ENCODE data around the gene DNAH11.

- TF ChIP-seq, protein P1, sequence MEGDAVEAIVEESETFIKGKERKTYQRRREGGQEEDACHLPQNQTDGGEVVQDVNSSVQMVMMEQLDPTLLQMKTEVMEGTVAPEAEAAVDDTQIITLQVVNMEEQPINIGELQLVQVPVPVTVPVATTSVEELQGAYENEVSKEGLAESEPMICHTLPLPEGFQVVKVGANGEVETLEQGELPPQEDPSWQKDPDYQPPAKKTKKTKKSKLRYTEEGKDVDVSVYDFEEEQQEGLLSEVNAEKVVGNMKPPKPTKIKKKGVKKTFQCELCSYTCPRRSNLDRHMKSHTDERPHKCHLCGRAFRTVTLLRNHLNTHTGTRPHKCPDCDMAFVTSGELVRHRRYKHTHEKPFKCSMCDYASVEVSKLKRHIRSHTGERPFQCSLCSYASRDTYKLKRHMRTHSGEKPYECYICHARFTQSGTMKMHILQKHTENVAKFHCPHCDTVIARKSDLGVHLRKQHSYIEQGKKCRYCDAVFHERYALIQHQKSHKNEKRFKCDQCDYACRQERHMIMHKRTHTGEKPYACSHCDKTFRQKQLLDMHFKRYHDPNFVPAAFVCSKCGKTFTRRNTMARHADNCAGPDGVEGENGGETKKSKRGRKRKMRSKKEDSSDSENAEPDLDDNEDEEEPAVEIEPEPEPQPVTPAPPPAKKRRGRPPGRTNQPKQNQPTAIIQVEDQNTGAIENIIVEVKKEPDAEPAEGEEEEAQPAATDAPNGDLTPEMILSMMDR (conservative IDR thresholded peaks at IDR 0.05; ENCODE audit: low read depth, low read length): no peak
- TF ChIP-seq POLR2A (IDR thresholded peaks at IDR 0.05; ENCODE audit: low read depth, low read length) (no peak), CEBPB (IDR thresholded peaks at IDR 0.05; ENCODE audit: low read depth, low read length) (no peak), USF2 (IDR thresholded peaks at IDR 0.05; ENCODE audit: low read depth, low read length) (no peak), RCOR1 (IDR thresholded peaks at IDR 0.05; ENCODE audit: insufficient replicate concordance, low read length) (no peak), BHLHE40 (IDR thresholded peaks at IDR 0.05; ENCODE audit: low read depth, low read length) (no peak), MAFK (IDR thresholded peaks at IDR 0.05; ENCODE audit: low read depth, low read length) (no peak)
Measured at GRCh38 chr7:21926448-21926847, 383.6 kb downstream of the DNAH11 start.

Measured in IMR-90 (cell line).